Erythroblast (primary cell): Measurements from ENCODE around the gene ALDH1B1.
"Not testable (repeated sequence)": the region's sequence is repeated elsewhere in the genome, so short reads cannot be mapped to it uniquely, and the experiment has no call there.

Source experiments
- DNase-seq, 2 experiments: peaks; one replicate each; lab custom pipeline; 2025; lab: John Stamatoyannopoulos, UW
- GATA1 ChIP-seq: IDR thresholded peaks from 2 replicates; pipeline ENCODE4 v1.6.1; 2011; ENCODE audit warnings: low read depth, mild to moderate bottlenecking, control low read depth, low read length, moderate library complexity
- POLR2A ChIP-seq: IDR thresholded peaks from 2 replicates; pipeline ENCODE4 v1.6.1; 2011; ENCODE audit warnings: mild to moderate bottlenecking, low read length

Gene ALDH1B1

DNA sequence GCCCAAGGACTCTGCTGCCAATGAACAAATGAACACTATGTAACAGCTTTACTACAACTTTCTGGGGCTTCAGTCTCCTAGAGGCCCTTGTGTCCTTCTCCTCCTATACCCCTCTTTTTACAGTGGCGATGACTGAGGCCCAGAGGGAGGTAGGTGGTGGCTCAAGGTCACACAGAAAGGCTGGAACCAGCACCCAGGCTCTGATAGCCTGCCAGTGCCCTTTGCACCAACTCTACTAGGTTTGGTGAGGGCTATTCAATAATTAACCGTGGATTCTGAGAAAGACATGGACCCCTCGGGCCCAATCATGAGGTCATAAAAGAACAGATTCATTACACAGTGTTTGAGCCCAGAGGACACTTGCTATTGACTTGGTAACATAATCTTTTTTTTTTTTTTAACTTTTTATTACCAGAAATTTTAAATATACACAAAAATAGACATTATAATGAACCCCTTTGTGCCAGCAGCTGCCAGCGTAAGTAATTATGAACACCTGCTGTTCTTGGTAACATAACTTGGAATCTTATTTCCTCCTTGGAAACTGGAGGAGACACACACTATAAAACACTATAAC lies 6.1 kb upstream of the ALDH1B1 start:
- no peak for TF ChIP-seq POLR2A
- TF ChIP-seq GATA1, result no peak
- no peak for DNase-seq

DNA sequence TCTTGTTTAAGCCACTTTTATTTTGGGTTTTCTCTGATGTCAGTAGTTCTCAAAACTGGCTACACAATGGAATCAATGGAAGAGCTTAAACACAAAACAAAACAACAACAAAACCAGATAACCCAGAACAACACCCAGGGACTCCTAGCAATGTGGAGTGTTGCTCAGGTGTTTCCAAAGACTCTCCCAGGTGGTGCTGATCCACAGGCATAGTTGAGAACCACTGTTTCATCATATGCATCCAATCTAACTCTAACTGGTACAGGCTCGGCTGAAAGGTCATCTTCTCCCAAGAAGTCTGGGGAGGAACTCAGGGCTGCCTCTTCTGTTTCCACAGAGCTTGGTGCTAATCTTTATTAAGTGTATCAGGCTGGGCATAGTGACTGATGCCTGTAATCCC lies 5.4 kb upstream of the ALDH1B1 start:
- DNase-seq, result no peak
- TF ChIP-seq GATA1 (no peak), POLR2A (no peak)

DNA sequence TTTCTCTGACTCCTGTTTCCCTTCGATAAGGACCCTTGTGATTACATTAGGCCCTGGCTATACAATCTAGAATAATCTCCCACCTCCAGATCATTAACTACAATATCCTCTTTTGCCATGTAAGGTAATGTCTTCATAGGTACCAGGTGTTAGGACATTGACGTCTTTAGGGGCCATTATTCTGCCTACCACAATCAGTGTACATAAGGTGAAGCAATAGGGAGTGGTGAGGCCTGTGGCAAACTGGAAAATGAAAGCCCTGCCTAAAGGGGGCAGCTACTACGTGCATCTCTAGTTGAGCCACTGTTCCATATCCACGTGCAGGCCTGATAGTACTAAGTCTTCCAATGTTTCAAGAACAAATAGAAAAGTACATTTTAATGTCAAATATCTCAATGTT lies 4.8 kb upstream of the ALDH1B1 start:
- no peak for DNase-seq

DNA sequence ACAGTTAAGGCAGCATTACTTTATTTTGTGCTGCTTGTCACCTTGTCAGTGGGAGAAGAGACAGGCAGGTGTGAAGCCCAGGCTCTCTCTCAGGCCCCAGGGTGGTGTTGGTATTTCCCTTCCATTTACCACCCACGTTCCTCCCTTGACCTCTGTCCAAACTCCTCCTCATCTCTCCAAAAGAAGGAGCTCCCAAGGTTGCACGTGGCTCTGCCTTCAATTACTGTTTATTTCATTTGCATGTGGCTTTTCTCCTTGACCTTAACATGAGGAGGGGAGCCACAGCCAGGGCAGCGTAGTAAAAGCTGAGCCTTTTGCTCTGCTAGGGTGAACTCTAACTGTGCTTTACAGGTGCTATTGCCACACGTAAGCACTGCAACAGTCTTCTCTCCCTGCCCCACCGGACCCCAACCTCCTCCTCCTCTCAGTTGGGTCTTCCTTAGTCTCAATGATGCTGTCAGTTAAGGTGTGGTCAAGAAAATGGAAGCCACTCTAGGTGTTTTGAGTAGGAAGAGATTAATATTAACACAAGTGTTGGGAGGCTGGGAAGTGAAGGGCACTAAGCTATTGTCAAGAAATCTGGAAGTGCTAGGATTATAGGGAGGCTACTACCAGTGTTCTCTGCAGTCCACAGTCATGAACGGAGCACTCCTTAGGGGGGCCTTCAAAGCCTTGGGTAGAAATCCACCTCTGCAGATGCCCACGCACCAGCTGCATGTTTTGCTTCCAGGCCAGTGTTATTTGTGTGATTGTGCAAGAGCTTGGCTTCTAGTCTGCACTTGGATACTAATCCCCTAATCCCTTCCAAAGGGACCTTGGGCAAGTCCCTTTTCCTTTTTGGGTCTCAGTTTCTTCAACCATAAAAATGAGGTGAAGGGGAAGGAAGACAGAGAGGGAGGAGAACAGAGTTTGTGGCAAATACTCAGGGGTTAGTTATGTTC lies 3.9 kb upstream of the ALDH1B1 start:
- no peak for DNase-seq
- TF ChIP-seq GATA1 (no peak), POLR2A (no peak)

More for the DNA sequence above, 4.8 kb upstream of the ALDH1B1 start:
- TF ChIP-seq POLR2A (no peak), GATA1 (no peak)

DNA sequence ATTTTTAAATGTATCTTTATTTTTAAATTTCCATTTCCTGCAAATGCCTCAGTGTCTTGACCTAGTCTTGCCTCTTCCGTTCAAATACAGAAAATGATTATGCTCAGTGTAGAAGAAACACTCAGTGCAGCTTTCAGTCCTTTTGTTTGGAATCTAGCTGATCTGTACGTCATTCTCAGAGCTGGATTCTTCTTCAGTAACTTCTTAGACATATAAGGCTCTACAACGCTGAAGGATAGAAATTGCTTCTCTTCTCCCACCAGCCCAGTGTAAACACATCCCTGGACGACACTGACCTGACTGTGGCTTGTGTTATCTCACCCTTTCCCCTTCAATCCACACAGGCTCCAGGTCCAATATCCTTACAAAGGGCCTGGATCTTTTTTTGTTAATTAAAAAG lies 3.2 kb upstream of the ALDH1B1 start:
- DNase-seq, result no peak
- no peak for TF ChIP-seq GATA1
- no peak for TF ChIP-seq POLR2A

DNA sequence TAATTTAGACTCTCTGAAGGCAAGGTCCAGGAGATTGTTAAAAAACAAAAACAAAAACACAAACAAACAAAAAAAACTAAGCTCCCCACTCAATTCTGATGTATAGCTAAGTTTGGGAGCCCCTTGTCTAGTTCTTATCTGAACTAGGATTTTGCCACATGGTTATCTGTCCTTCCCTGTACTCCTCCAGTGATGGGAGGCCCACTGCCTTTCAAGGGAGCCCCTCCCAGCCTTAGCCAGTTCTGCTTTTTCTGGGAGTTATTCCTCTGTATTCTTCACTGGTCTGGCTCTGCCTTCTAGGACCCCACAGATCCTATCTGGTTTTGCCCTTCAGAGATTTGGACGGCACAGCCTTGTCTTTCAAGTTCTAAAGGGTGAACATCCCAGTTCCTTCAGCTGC lies 2.1 kb upstream of the ALDH1B1 start:
- DNase-seq, result peak; percentile 22 to 50

DNA sequence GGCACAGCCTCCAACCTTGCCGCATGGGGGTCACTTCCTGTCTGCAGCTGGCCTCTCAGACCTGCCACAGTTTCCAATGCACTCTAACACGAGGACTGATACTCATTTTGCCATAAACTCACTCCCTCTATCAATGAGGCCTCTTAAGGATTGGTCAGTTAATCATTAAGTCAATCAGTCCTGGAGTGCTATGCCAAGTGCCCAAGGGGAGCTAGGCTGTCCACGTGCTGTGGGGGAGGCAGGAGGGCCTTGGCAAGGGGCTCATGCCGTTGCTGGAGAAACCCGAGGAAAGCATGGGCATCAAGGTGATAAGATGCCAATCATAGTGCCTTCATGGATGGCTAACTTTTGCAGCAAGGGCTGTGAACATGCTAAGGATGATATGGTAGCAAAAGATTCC lies 1.7 kb upstream of the ALDH1B1 start:
- DNase-seq, result no peak
- TF ChIP-seq POLR2A (no peak), GATA1 (no peak)

More for the DNA sequence above, 2.1 kb upstream of the ALDH1B1 start:
- no peak for TF ChIP-seq GATA1
- no peak for TF ChIP-seq POLR2A

DNA sequence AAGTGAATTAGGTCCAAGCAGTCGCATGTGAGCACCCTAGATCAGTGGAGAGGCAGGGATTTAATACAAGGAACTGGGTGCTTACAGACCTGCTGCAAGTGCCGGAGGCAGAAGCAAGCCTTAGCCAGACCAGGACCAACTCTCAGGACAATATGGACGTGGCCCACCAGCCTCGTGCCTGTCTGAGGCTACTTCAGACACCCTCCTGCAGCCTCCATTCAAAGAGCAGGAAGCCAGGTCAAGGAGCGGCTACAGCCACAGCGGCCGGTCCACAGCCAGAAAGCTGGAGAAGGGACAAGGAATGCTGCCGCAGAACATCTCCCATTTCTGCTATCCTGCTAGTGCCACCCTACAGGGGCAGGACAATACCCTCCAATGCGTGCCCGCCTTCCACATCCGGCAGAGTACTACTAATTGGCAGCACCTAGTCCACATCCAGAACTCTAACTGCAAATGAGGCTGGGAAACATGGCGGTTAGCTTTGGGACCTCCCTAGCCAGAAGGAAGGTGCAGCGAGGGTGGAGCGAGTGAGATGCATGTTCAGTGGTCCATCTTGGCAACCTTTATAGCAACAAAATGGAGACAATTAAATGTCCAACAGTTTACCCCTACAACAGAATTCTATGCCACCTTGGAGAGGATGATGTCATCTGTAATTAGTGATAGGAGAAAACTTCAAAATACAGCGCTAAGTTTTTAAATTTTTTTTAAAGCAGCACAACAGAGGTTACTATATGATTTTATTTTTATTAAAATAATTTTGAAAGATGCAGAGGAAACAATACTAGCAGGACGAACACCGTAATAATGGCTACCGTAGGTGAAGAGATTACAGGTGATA lies 1.0 kb upstream of the ALDH1B1 start:
- TF ChIP-seq POLR2A (no peak), GATA1 (no peak)
- no peak for DNase-seq

DNA sequence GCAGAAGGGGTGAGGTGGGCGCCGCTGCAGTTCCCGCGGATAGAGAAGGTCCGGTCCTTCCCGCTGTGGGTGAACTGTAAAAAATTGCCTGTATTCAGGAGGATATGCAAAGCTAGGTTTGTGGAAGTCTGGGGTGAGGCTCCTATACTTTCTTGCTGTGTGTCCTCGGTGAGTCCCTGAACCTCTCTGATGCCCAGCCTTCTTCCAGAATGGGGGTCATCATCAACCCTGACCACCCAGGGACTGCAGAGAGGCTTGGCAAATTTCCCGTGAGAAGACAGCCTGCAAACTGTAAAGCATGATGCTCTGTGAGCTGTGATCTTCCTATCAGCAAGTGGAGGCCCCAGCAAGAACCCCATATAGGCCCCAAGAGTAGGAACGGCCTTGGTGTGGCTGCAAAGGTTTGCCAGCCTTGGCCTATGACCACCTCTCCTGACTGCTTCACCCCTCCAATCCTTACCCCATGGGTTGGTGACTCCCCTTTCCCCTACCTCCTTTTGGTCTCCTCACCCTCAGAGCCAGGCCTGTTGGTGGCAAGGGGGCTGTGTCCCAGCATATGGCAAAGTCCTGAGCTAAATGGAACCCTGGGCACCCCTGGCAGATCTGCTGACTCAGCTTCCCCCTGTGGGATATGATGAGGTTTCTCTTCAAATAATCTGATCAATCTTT lies 760 bp downstream of the ALDH1B1 start:
- peak; percentile 46 to 50 for DNase-seq
- TF ChIP-seq POLR2A, result no peak
- TF ChIP-seq GATA1, result no peak

DNA sequence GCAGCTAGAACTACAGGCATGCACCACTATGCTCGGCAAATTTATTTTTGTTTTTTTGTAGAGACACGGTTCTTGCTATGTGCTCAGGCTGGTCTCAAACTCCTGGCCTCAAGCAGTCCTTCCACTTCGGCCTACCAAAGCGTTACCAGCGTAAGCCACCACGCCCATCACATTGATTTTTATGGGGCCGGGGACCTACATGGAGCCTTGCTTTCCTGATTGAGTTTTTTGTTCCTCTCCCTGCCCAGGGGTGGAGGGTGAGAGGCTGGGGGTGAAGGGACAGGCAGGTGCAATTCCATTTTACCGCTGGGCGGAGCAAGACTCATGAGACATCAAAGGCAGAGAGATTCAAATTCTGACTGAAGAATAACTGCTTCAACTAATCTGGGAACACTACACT lies 1.9 kb downstream of the ALDH1B1 start:
- DNase-seq, result no peak
- TF ChIP-seq POLR2A (no peak), GATA1 (no peak)

DNA sequence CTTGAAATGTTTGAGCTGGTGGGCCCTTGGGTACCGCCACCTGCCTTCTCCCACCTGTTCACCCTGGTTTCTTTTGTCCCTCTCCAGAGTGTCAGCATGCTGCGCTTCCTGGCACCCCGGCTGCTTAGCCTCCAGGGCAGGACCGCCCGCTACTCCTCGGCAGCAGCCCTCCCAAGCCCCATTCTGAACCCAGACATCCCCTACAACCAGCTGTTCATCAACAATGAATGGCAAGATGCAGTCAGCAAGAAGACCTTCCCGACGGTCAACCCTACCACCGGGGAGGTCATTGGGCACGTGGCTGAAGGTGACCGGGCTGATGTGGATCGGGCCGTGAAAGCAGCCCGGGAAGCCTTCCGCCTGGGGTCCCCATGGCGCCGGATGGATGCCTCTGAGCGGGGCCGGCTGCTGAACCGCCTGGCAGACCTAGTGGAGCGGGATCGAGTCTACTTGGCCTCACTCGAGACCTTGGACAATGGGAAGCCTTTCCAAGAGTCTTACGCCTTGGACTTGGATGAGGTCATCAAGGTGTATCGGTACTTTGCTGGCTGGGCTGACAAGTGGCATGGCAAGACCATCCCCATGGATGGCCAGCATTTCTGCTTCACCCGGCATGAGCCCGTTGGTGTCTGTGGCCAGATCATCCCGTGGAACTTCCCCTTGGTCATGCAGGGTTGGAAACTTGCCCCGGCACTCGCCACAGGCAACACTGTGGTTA lies 3.3 kb downstream of the ALDH1B1 start:
- TF ChIP-seq POLR2A (no peak), GATA1 (no peak)
- DNase-seq, result no peak

DNA sequence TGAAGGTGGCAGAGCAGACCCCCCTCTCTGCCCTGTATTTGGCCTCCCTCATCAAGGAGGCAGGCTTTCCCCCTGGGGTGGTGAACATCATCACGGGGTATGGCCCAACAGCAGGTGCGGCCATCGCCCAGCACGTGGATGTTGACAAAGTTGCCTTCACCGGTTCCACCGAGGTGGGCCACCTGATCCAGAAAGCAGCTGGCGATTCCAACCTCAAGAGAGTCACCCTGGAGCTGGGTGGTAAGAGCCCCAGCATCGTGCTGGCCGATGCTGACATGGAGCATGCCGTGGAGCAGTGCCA lies 3.8 kb downstream of the ALDH1B1 start:
- no peak for DNase-seq
- no peak for TF ChIP-seq POLR2A
- TF ChIP-seq GATA1, result no peak

DNA sequence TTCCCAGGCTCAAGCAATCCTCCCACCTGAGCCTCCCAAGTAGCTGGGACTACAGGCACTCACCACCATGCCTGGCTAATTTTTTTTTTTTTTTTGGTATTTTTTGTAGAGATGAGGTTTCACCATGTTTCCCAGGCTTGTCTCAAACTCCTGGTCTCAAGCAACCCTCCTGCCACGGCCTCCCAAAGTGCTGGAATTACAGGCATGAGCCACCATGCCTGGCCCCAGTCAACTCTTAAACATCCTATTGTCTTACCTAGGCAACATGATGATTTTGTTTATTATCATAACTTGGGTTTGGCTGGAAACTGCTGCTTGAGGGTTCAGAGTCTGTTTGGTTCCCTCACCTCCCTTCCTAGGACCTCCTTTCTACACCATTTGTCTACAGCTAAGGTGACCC lies 6.7 kb downstream of the ALDH1B1 start:
- not testable (repeated sequence) for DNase-seq
